A673 (cell line): ENCODE data around the gene NRXN3. TPM values are rescaled to one million over a fixed set of nuclear protein-coding genes. Genes with fewer than 3 reads are reported as not detected.

Experiments
- BruUV-seq: library from RNA; stranded (reverse); fragments of 400-500 nt; replicated peaks from 2 replicates; lab custom pipeline; 2021; lab: Mats Ljungman, UMichigan
- CTCF ChIA-PET: fragments of 300-600 bp; sonication (Branson Sonifier 250); formaldehyde crosslinking; loops from one replicate; lab custom pipeline; 2022; ENCODE audit warnings: antibody characterized with exemption; lab: Charles Lee
- POLR2A ChIA-PET: fragments of 300-600 bp; sonication (Branson Sonifier 250); formaldehyde crosslinking; loops from one replicate; lab custom pipeline; 2022; ENCODE audit warnings: antibody characterized with exemption; ENCODE audit not compliant: low non-redundant PET; lab: Charles Lee
- DNase-seq: peaks from one replicate; pipeline ENCODE4 v3.0.0-alpha.2; 2015; ENCODE audit warnings: low spot score
- H3K27ac ChIP-seq: fragments of 200-600 bp; sonication (generic); 2 replicates; pipeline ENCODE4 v1.5.1; 2016; ENCODE audit warnings: mixed run types, low read depth, mild to moderate bottlenecking, mixed read lengths, antibody characterized with exemption, low read length; ENCODE audit not compliant: poor library complexity, severe bottlenecking
- H3K27me3 ChIP-seq: fragments of 200-600 bp; sonication (generic); replicated peaks from 2 replicates; pipeline ENCODE4 v1.6.1; 2017; ENCODE audit warnings: mixed run types, low read depth, mild to moderate bottlenecking, mixed read lengths, antibody characterized with exemption, low read length; ENCODE audit not compliant: insufficient read depth, poor library complexity
- H3K36me3 ChIP-seq: fragments of 200-600 bp; sonication (generic); 2 replicates; pipeline ENCODE4 v1.6.1; 2016; ENCODE audit warnings: mixed run types, mild to moderate bottlenecking, mixed read lengths, antibody characterized with exemption, low read length; ENCODE audit not compliant: insufficient read depth, poor library complexity, severe bottlenecking
- H3K4me1 ChIP-seq: fragments of 200-600 bp; sonication (generic); 2 replicates; pipeline ENCODE4 v1.6.1; 2017; ENCODE audit warnings: mixed run types, mild to moderate bottlenecking, mixed read lengths, antibody characterized with exemption, low read length; ENCODE audit not compliant: insufficient read depth, poor library complexity, severe bottlenecking
- H3K4me3 ChIP-seq: fragments of 200-600 bp; sonication (generic); 2 replicates; pipeline ENCODE4 v1.5.1; 2016; ENCODE audit warnings: low read depth, mixed run types, mild to moderate bottlenecking, mixed read lengths, low read length; ENCODE audit not compliant: poor library complexity, severe bottlenecking
- H3K9me3 ChIP-seq: fragments of 200-600 bp; sonication (generic); 2 replicates; pipeline ENCODE4 v1.6.1; 2016; ENCODE audit warnings: mixed run types, low read depth, mild to moderate bottlenecking, mixed read lengths, antibody characterized with exemption, low read length; ENCODE audit not compliant: poor library complexity, severe bottlenecking
- EZH2 ChIP-seq: fragments of 200-600 bp; sonication (generic); IDR thresholded peaks from 2 replicates; pipeline ENCODE4 v1.6.1; 2017; ENCODE audit warnings: borderline replicate concordance, low read depth, mild to moderate bottlenecking, mixed read lengths, antibody characterized with exemption, low read length; ENCODE audit not compliant: poor library complexity, severe bottlenecking
- intact Hi-C: fragments of 100-400 bp; cut with micrococcal nuclease; formaldehyde crosslinking; loops from one replicate; pipeline ENCODE4 v1.10.0; 2022; ENCODE audit not compliant: unreplicated experiment
- total RNA-seq: library from RNA; stranded (reverse); gene quantifications from 2 replicates; pipeline ENCODE4 v1.2.3, GENCODE V29; 2021
- TF ChIP-seq, protein P1 (sequence below): fragments of 300-800, 200-600 bp; sonication (generic); conservative IDR thresholded peaks from 2 replicates; pipeline ENCODE4 v1.5.1; 2017; ENCODE audit warnings: low read depth, mild to moderate bottlenecking, antibody characterized with exemption, low read length, moderate library complexity, mixed read lengths

The NRXN3 gene
- total RNA-seq, 1 experiment from 2014 or later, result 0.21 TPM

DNA sequence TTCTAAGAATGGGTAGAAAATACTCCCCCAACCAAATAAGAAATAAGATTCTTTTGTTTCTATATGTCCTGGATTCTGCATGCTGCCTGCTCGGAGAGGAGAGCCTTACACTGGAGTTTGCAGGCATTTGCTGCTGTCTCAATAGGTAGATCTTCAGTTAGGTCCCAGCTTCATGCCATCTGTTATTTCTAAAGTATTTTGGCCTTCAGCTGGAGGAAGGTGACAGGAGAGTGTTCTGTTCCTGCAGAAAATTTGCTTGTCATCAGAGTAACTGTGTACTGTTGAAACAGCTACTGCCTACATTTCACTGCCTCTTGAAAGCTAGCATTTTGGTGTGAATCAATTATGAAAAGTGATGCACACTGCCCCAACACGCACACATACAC, 966.9 kb downstream of the NRXN3 start:
- CTCF ChIA-PET, result no interaction called here

DNA sequence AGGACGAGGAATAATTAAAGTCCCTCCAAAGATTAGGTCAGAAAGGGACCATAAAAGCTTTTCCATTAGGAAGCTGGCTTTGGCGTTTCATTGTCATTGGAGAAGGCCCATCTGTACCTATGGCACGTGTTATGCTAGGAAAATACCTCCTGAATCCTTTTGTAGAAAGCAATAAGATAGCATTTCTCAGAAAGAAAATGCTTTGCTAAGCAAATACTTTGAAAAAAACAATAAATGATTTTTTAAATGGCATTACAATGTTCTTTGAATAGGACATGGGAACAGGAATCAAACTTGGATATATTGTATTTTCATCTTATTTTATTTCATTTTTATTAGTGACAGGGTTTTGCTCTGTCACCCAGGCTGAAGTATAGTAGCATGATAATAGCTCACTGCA, 967.7 kb downstream of the NRXN3 start:
- CTCF ChIA-PET, result no interaction called here
- Histone ChIP-seq H3K36me3 (no peaks in the 10 kb centered on the region), H3K27ac (no peak overlapping the region), H3K4me1 (peaks cover 6% of the 10 kb centered on the region), H3K27me3 (no peaks in the 10 kb centered on the region), H3K4me3 (no peak overlapping the region), H3K9me3 (no peaks in the 10 kb centered on the region)
- intact Hi-C loops, result no loop called here
- TF ChIP-seq, protein P1, sequence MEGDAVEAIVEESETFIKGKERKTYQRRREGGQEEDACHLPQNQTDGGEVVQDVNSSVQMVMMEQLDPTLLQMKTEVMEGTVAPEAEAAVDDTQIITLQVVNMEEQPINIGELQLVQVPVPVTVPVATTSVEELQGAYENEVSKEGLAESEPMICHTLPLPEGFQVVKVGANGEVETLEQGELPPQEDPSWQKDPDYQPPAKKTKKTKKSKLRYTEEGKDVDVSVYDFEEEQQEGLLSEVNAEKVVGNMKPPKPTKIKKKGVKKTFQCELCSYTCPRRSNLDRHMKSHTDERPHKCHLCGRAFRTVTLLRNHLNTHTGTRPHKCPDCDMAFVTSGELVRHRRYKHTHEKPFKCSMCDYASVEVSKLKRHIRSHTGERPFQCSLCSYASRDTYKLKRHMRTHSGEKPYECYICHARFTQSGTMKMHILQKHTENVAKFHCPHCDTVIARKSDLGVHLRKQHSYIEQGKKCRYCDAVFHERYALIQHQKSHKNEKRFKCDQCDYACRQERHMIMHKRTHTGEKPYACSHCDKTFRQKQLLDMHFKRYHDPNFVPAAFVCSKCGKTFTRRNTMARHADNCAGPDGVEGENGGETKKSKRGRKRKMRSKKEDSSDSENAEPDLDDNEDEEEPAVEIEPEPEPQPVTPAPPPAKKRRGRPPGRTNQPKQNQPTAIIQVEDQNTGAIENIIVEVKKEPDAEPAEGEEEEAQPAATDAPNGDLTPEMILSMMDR, result no peak
- TF ChIP-seq EZH2, result no peak
- BruUV-seq, result no TSS peak
- POLR2A ChIA-PET, result no interaction called here
- no peak for DNase-seq

More for the DNA sequence above, 966.9 kb downstream of the NRXN3 start:
- POLR2A ChIA-PET, result no interaction called here
- TF ChIP-seq, protein P1, result no peak
- no peak for TF ChIP-seq EZH2
- H3K36me3 ChIP-seq, result no peaks in the 10 kb centered on the region
- no TSS peak for BruUV-seq
- no peak for DNase-seq
- peaks cover 6% of the 10 kb centered on the region for H3K4me1 ChIP-seq
- H3K4me3 ChIP-seq, result no peak overlapping the region
- no peak overlapping the region for H3K27ac ChIP-seq
- H3K27me3 ChIP-seq, result no peaks in the 10 kb centered on the region
- no peaks in the 10 kb centered on the region for H3K9me3 ChIP-seq
- intact Hi-C loops, result no loop called here

DNA sequence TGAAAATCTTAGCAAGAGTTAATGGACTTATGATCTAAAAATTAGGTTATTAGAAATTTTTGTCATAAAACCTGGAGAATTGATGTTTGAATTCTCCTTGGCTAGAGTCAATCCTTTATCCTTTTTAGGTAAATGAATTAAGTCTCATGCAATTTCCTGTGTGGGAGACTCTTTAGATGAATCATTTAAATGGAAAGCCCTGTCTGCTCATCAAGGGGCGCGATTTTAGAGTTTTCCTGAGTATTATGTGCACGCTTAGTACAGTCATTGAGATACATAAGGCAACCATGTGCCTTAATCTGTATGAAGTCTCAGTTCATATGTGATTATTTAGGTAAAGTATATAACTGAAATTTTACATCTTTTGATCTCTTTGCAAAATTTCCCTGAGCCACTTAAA, 974.7 kb downstream of the NRXN3 start:
- intact Hi-C loops, result no loop called here
- no peaks in the 10 kb centered on the region for H3K9me3 ChIP-seq
- no TSS peak for BruUV-seq
- POLR2A ChIA-PET, result no interaction called here
- no peak for DNase-seq
- H3K27me3 ChIP-seq, result peaks cover 4% of the 10 kb centered on the region
- H3K4me3 ChIP-seq, result no peak overlapping the region
- H3K27ac ChIP-seq, result no peak overlapping the region
- H3K4me1 ChIP-seq, result no peaks in the 10 kb centered on the region
- CTCF ChIA-PET, result no interaction called here
- TF ChIP-seq, protein P1, result no peak
- no peak for TF ChIP-seq EZH2
- H3K36me3 ChIP-seq, result no peaks in the 10 kb centered on the region
